GM12875 (cell line): Measurements from ENCODE around the gene CD68.

Experiments used
- H3K4me3 ChIP-seq: one replicate; pipeline ENCODE4 v1.5.1; 2011; ENCODE audit warnings: low read depth, low read length, control low read depth
- TF ChIP-seq, protein P1 (sequence below): IDR thresholded peaks from 2 replicates; pipeline ENCODE4 v1.5.1; 2011; ENCODE audit warnings: low read depth, mild to moderate bottlenecking, control low read depth, inconsistent platforms, low read length, moderate library complexity, borderline replicate concordance; ENCODE audit not compliant: insufficient read depth

CD68 gene

DNA sequence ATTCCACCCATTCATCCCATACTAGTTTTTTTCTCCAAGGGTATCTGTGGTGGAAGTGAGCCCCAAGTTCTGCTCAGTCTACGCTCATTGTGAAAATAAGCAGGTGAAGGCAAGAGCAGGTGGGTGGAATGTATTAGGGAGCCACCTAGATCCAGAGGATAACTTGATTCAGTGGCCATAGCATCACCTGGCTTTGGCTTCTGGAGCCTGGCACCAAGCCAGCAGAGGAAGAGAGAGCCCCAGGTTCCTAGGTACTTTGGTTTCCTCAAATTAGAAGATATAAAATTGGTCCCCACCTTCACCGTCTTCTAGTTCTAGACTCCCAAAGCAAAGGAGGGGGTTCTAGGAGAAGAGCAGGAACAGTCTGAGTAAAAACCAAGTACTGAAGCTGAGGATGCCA lies 31.2 kb downstream of the CD68 start:
- TF ChIP-seq, protein P1, sequence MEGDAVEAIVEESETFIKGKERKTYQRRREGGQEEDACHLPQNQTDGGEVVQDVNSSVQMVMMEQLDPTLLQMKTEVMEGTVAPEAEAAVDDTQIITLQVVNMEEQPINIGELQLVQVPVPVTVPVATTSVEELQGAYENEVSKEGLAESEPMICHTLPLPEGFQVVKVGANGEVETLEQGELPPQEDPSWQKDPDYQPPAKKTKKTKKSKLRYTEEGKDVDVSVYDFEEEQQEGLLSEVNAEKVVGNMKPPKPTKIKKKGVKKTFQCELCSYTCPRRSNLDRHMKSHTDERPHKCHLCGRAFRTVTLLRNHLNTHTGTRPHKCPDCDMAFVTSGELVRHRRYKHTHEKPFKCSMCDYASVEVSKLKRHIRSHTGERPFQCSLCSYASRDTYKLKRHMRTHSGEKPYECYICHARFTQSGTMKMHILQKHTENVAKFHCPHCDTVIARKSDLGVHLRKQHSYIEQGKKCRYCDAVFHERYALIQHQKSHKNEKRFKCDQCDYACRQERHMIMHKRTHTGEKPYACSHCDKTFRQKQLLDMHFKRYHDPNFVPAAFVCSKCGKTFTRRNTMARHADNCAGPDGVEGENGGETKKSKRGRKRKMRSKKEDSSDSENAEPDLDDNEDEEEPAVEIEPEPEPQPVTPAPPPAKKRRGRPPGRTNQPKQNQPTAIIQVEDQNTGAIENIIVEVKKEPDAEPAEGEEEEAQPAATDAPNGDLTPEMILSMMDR: no peak
- H3K4me3 ChIP-seq: no peak overlapping the region

DNA sequence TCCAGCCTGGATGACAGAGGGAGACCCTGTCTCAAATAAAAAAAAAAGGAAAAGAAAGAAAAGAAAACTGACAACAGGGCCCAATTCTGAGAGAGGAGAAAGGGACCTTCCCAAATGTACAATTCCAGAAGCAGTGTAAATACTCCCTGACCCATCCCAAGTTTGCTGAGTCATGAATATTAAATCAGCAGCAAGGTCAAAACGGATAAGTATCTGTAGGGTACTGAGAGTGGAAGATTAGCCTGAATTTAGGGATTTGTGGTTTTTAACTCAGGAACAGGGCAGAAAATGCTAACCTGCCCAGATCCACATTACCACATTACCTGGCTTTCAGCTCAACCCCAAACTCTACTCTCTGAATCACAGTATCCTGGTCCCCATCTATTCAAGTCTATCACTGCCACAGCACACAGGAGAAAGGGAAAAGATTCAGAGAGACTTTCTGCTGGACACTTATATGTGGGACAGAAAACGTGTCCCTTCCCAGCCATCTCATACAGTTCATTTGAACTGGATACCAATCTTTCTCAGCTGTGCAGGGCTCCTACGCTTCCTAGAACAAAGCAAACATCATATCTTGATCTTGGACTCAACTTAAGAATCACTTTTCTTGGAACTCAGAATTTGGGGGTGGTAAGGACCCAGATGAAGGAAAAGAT lies 32.3 kb downstream of the CD68 start:
- TF ChIP-seq, protein P1: no peak
- no peak overlapping the region for H3K4me3 ChIP-seq

DNA sequence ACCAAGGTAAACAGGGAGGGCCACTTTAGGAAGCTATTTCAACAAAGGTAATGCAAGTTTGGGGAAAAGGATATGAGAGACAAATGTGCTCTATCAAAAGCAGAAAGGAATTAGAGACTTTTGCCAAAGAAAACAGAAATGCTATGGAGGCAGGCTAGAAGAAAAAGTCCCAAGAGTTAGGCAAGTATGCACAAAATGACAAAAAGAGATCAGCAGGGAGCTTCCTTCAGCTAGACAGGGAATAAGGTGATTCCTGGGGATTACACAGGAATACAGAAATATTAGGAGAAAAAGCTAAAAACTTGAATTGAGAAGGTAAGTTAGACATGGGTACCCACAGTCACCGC lies 32.8 kb downstream of the CD68 start:
- no peak overlapping the region for H3K4me3 ChIP-seq
- TF ChIP-seq, protein P1: no peak

DNA sequence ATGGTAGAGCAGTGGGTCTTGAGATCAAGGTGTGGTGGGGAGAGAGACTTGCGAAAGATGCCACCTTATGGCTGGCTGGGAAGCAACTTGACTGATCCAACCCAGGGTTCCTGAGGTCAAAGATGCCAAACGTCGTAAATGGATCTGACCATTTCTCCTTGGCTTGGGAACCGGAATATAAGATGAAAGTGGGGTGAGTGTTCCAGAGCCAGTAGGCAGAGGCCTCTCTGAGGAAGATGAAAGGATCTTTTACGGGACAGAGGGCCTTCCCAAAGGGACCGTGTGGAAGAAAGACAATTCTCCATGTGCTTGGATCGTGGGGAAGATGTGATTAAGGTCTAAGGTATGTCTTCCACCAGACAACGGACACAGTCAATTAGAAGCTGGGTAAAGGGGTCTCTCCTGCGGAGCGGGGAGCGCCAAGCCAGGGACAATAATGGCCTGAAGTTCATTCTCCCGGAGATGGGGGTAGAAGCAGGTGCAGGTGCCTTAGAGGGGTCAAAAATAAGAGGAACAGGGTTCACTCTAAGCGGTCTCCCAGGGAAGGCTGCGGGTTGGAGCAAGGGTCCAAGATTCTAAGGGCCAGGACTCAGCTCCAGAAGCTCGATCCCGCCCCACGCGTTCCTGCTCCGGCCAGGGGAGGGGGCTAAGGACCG lies 34.5 kb downstream of the CD68 start:
- TF ChIP-seq, protein P1: no peak
- H3K4me3 ChIP-seq: peak overlapping the region; percentile 89

GRCh38 chr17:7614425-7615264 lies 35.2 kb downstream of the CD68 start, which contains the start of gene FXR2:
Gene FXR2 (minus strand): TSS chr17:7614897. CDS start chr17:7614532, 365 bp downstream.
- TF ChIP-seq, protein P1: peak; percentile 80
- peak within 1 kb of the TSS; percentile 89 for H3K4me3 ChIP-seq

DNA sequence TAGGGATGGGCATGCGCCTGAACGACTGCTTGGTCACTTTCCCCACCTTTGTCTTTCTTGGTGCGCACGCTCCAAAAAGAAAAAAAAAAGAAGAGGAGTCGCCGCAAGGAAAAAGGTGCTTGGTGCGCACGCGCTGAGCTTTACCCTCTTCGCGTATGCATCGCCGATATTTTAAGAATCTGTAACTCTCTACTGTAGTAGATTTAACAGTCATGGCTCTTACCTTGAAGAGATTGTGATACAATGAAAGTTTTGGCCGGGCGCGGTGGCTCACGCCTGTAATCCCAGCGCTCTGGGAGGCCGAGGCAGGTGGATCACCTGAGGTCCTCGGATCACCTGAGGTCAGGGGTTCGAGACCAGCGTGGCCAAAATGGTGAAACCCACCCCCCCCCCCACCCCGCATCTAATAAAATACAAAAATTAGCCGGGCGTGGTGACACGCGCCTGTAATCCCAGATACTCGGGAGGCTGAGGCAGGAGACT lies 35.9 kb downstream of the CD68 start:
- TF ChIP-seq, protein P1: no peak
- peak overlapping the region; percentile 39 for H3K4me3 ChIP-seq

GRCh38 chr17:7618608-7619007 lies 39.2 kb downstream of the CD68 start:
- TF ChIP-seq, protein P1: no peak
- H3K4me3 ChIP-seq: no peak overlapping the region
